ENCODE measurements around the gene PIGU. TPM values are rescaled to one million over a fixed set of nuclear protein-coding genes. Genes with fewer than 3 reads are reported as not detected.
A peak's percentile ranks its signal among the peaks of the same experiment; 100 is the strongest.

Gene PIGU
- total RNA-seq, 1 experiment from 2014 or later = 25.1 TPM

DNA sequence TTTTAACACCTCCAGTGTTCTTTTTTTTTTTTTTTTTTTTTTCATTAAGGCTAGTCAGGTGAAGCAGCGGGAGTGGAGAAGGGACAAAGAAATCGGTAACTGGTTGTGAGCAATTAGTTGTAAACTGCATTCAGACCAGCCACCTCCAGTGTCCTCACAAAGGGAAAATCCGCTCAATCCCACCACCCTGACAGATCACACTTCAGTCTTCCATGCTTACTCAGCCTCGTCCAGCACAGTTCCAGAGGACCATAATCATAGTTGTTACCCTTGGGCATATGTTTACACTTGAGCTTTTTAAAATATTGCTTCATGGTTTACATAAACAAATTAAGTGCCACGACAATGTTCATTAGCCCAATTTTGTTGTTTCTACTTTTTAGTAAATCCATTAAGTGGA is 150.4 kb downstream of the PIGU start:
- Histone ChIP-seq H4K20me1 (ENCODE audit: insufficient read depth) (no peaks in the 10 kb centered on the region; the same call in 1 of the 2 replicates), H3K4me2 (ENCODE audit: low read length) (peak overlapping the region; percentile 73), H3K9ac (ENCODE audit: low read length) (peak overlapping the region; percentile 59), H3K79me2 (ENCODE audit: insufficient read depth, low read length) (peaks cover 61% of the 10 kb centered on the region), H3K27ac (ENCODE audit: low read depth, low read length) (peak overlapping the region; percentile 78), H3K36me3 (ENCODE audit: control insufficient read depth in 1 of 2, insufficient read depth in 2 of 2, low read length in 2 of 2) (peaks cover 10 to 35% of the 10 kb centered on the region in 2 experiments), H3K9me3 (ENCODE audit: control insufficient read depth in 1 of 2, insufficient read depth in 1 of 2, low read depth in 1 of 2, low read length in 2 of 2) (no peaks in the 10 kb centered on the region), H3K27me3 (ENCODE audit: insufficient read depth, low read length) (no peaks in the 10 kb centered on the region), H3K4me1 (ENCODE audit: control insufficient read depth in 1 of 2, insufficient read depth in 2 of 2, low read length in 2 of 2) (peaks cover 30 to 44% of the 10 kb centered on the region in 2 experiments), H2AFZ (ENCODE audit: low read depth, low read length, poor library complexity, severe bottlenecking) (no peak overlapping the region), H3K9me2 (ENCODE audit: insufficient read depth) (no peaks in the 10 kb centered on the region), H3K4me3 (replicated peaks in 1 of 2; ENCODE audit: low read depth in 1 of 2, low read length in 2 of 2) (peak overlapping the region; percentile 21 to 23)
- RAD21 ChIA-PET (ENCODE audit: low non-redundant PET in 1 of 2, low total read pairs in 2 of 2, uncharacterized antibody in 2 of 2, unreplicated experiment in 2 of 2) = interaction anchor here (0.8 to 1.1 kb wide), 2 partner anchors 212 to 213 kb away, joined by 3 to 4 read pairs; no protein-coding TSS in a partner anchor
- TF ChIP-seq SRF (IDR thresholded peaks at IDR 0.05; ENCODE audit: low read depth) (0 out of 2 replicates have a peak, but pooled peaks have one; percentile 1), POLR2A (IDR thresholded peaks at IDR 0.05; ENCODE audit: borderline replicate concordance, extremely low read depth, insufficient read depth, insufficient read length) (no peak), TCF7L2 (IDR thresholded peaks at IDR 0.05; ENCODE audit: borderline replicate concordance, extremely low read depth, insufficient read depth, insufficient read length) (no peak)
- CTCF ChIA-PET = interaction anchor here (1.9 to 6.0 kb wide), 2 partner anchors 10 to 213 kb away, joined by 9 to 127 read pairs; partner anchors contain the start of gene DYNLRB1
- intact Hi-C loops (cut with micrococcal nuclease) = no loop called here
- POLR2A ChIA-PET = no interaction called here
- TSS peak; percentile 49 for BruUV-seq (replicated peaks)
- DNase-seq (ENCODE audit: low read depth, low spot score) (no peak), ATAC-seq (no peak)

DNA sequence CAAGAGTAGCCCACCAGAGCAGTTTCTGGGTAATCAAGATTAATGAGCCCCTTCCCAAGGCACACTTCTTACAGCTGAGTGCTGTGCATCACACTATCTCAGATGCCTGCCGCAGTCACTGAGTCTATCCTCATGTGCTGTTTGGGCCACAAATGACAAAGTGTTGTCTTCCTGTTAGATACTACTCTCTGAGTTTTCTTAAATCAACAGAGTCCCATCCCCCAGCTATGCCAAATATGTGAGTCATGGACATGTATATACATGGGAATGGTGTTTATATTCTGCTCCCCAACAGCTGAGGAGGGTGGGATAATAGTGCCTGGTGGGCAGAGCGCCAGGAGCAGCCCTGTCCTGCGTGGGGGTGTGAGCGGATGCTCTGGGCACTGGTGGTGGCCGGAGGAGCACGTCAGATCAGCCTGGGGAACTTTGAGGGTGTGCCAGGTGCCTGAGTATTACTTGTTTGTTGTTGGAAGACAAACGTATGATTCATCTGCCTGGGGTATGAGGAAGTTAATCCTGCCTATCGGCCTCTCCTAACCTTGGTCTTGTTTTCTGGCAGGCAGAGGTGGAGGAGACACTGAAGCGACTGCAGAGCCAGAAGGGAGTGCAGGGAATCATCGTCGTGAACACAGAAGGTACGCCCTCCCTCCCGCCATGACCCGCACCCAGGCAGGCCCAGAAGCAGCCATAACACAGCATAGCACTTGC is 151.0 kb downstream of the PIGU start:
- CTCF ChIA-PET = interaction anchor here (0.9 to 6.0 kb wide), 3 partner anchors 10 to 213 kb away, joined by 3 to 127 read pairs (median 9); partner anchors contain the start of gene DYNLRB1
- intact Hi-C loops (cut with micrococcal nuclease) = no loop called here
- BruUV-seq (replicated peaks) = no TSS peak
- H3K9me3 ChIP-seq (ENCODE audit: control insufficient read depth in 1 of 2, insufficient read depth in 1 of 2, low read depth in 1 of 2, low read length in 2 of 2) = no peaks in the 10 kb centered on the region
- H3K9me2 ChIP-seq (ENCODE audit: insufficient read depth) = no peaks in the 10 kb centered on the region
- H3K27me3 ChIP-seq (ENCODE audit: insufficient read depth, low read length) = no peaks in the 10 kb centered on the region
- peak overlapping the region; percentile 59 for H3K9ac ChIP-seq (ENCODE audit: low read length)
- RAD21 ChIA-PET (ENCODE audit: low non-redundant PET in 1 of 2, low total read pairs in 2 of 2, uncharacterized antibody in 2 of 2, unreplicated experiment in 2 of 2) = interaction anchor here in 1 of 2 experiments (0.7 to 1.1 kb wide), 2 partner anchors 211 to 213 kb away, joined by 3 to 4 read pairs; no protein-coding TSS in a partner anchor
- H2AFZ ChIP-seq (ENCODE audit: low read depth, low read length, poor library complexity, severe bottlenecking) = no peak overlapping the region
- no peaks in the 10 kb centered on the region; the same call in 1 of the 2 replicates for H4K20me1 ChIP-seq (ENCODE audit: insufficient read depth)
- POLR2A ChIA-PET = interaction anchor here (0.9 to 1.2 kb wide), 2 partner anchors 9 to 223 kb away, joined by 3 to 4 read pairs; partner anchors contain the start of genes AHCY and DYNLRB1
- H3K4me1 ChIP-seq (ENCODE audit: control insufficient read depth in 1 of 2, insufficient read depth in 2 of 2, low read length in 2 of 2) = peaks cover 30 to 44% of the 10 kb centered on the region in 2 experiments
- peaks cover 10 to 31% of the 10 kb centered on the region in 2 experiments for H3K36me3 ChIP-seq (ENCODE audit: control insufficient read depth in 1 of 2, insufficient read depth in 2 of 2, low read length in 2 of 2)
- ATAC-seq (peak; percentile 88), DNase-seq (ENCODE audit: low read depth, low spot score) (peak; percentile 93)
- peak overlapping the region; percentile 73 for H3K4me2 ChIP-seq (ENCODE audit: low read length)
- H3K27ac ChIP-seq (ENCODE audit: low read depth, low read length) = peak overlapping the region; percentile 78
- H3K79me2 ChIP-seq (ENCODE audit: insufficient read depth, low read length) = peaks cover 67% of the 10 kb centered on the region
- H3K4me3 ChIP-seq (replicated peaks in 1 of 2; ENCODE audit: low read depth in 1 of 2, low read length in 2 of 2) = peak overlapping the region; percentile 21 to 23
- TF ChIP-seq ATF3 (IDR thresholded peaks at IDR 0.05) (no peak), SIN3A (IDR thresholded peaks at IDR 0.05; ENCODE audit: low read depth) (peak; percentile 97), SRF (IDR thresholded peaks at IDR 0.05; ENCODE audit: low read depth) (peak; percentile 69), CTCF (IDR thresholded peaks at IDR 0.05 in 2 of 3, conservative IDR thresholded peaks at IDR 0.05 in 1 of 3; ENCODE audit: borderline replicate concordance in 1 of 3, insufficient read depth in 1 of 3, low read depth in 2 of 3, low read length in 2 of 3) (no peak), CEBPB (IDR thresholded peaks at IDR 0.05; ENCODE audit: low read depth) (peak; percentile 54; the same call in 1 of the 2 replicates), SP1 (IDR thresholded peaks at IDR 0.05; ENCODE audit: low read depth) (peak; percentile 94), ZFX (IDR thresholded peaks at IDR 0.05) (no peak), EZH2phosphoT487 (IDR thresholded peaks at IDR 0.05; ENCODE audit: borderline replicate concordance) (no peak), YY1 (IDR thresholded peaks at IDR 0.05; ENCODE audit: extremely low read depth, insufficient replicate concordance, low read depth, low read length) (peak; percentile 31), TCF7L2 (IDR thresholded peaks at IDR 0.05; ENCODE audit: borderline replicate concordance, extremely low read depth, insufficient read depth, insufficient read length) (peak; percentile 90), ZNF274 (IDR thresholded peaks at IDR 0.05; ENCODE audit: low read depth, low read length) (no peak), CBX3 (IDR thresholded peaks at IDR 0.05; ENCODE audit: low read depth) (peak; percentile 92; the same call in 1 of the 2 replicates), FOSL1 (IDR thresholded peaks at IDR 0.05; ENCODE audit: low read depth) (peak; percentile 95), JUND (IDR thresholded peaks at IDR 0.05) (peak; percentile 96), EZH2 (IDR thresholded peaks at IDR 0.05) (no peak), ELF1 (IDR thresholded peaks at IDR 0.05; ENCODE audit: borderline replicate concordance, low read depth) (peak; percentile 74; the same call in 1 of the 2 replicates), RAD21 (IDR thresholded peaks at IDR 0.05; ENCODE audit: low read depth) (peak; percentile 18; the same call in 1 of the 2 replicates)
